GM12873 (cell line): Measurements from ENCODE around the gene C1QTNF6.

ENCODE experiments used
- CTCF ChIP-seq: IDR thresholded peaks from 2 replicates; pipeline ENCODE4 v1.5.1; 2012; ENCODE audit warnings: low read depth, mild to moderate bottlenecking, moderate library complexity, low read length, control low read depth; ENCODE audit not compliant: insufficient read depth; ENCODE audit errors: missing control alignments

C1QTNF6 gene

GRCh38 chr22:37182949-37183245, 5.2 kb downstream of the C1QTNF6 start:
- no peak for TF ChIP-seq CTCF

- TF ChIP-seq CTCF: no peak
Measured at GRCh38 chr22:37182101-37182948, 5.7 kb downstream of the C1QTNF6 start.

- no peak for TF ChIP-seq CTCF
Measured at GRCh38 chr22:37181681-37182080, 6.4 kb downstream of the C1QTNF6 start.

- TF ChIP-seq CTCF: no peak
Measured at GRCh38 chr22:37180531-37181231, 7.4 kb downstream of the C1QTNF6 start.

GRCh38 chr22:37179622-37180420, 8.2 kb downstream of the C1QTNF6 start:
- no peak for TF ChIP-seq CTCF

- no peak for TF ChIP-seq CTCF
Measured at GRCh38 chr22:37179126-37179470, 8.9 kb downstream of the C1QTNF6 start.
